IMR-90 (cell line): ENCODE measurements around the gene DEFB123. TPM values are rescaled to one million over a fixed set of nuclear protein-coding genes. Genes with fewer than 3 reads are reported as not detected.
A peak's percentile ranks its signal among the peaks of the same experiment; 100 is the strongest.

ENCODE experiments used
- ATAC-seq: fragments of 200-7000 bp; cut with Tn5 transposase; 2 replicates; pipeline ENCODE4 v1.9.1; 2020; ENCODE audit warnings: low read depth, mild to moderate bottlenecking, moderate library complexity
- BruUV-seq: library from RNA; stranded (reverse); fragments of 400-500 nt; replicated peaks from 2 replicates; lab custom pipeline; 2021; lab: Mats Ljungman, UMichigan
- CTCF ChIA-PET: fragments of 300-600 bp; formaldehyde crosslinking; extraction: SDS; loops from one replicate; lab custom pipeline; 2021; ENCODE audit warnings: antibody characterized with exemption; lab: Yijun Ruan, JAX
- POLR2A ChIA-PET: fragments of 300-600 bp; sonication (Branson Sonifier 250); formaldehyde crosslinking; loops from one replicate; lab custom pipeline; 2022; ENCODE audit warnings: antibody characterized with exemption; ENCODE audit not compliant: unreplicated experiment; lab: Charles Lee
- DNase-seq: peaks from one replicate; pipeline ENCODE4 v3.0.0; 2013
- H2AFZ ChIP-seq: replicated peaks from 2 replicates; pipeline ENCODE3; 2013; ENCODE audit warnings: low read length, mild to moderate bottlenecking; ENCODE audit not compliant: poor library complexity
- H2AK5ac ChIP-seq: 2 replicates; pipeline ENCODE4 v1.6.1; 2013; ENCODE audit warnings: low read depth, low read length, inconsistent platforms
- H2AK9ac ChIP-seq: replicated peaks from 2 replicates; pipeline ENCODE3; 2013; ENCODE audit warnings: mild to moderate bottlenecking, low read depth, low read length, moderate library complexity; ENCODE audit not compliant: poor library complexity
- H2BK120ac ChIP-seq: 2 replicates; pipeline ENCODE4 v1.6.1; 2013; ENCODE audit warnings: low read depth, low read length, inconsistent platforms
- H2BK15ac ChIP-seq: 3 replicates; pipeline ENCODE4 v1.6.1; 2013; ENCODE audit warnings: low read depth, low read length, inconsistent platforms
- H2BK20ac ChIP-seq: 2 replicates; pipeline ENCODE4 v1.6.1; 2013; ENCODE audit warnings: low read depth, mild to moderate bottlenecking, inconsistent platforms, low read length, moderate library complexity
- H2BK5ac ChIP-seq: 2 replicates; pipeline ENCODE4 v1.6.1; 2013; ENCODE audit warnings: mild to moderate bottlenecking, low read depth, low read length, inconsistent platforms; ENCODE audit not compliant: poor library complexity, severe bottlenecking
- H3K14ac ChIP-seq: replicated peaks from 2 replicates; pipeline ENCODE4 v1.6.1; 2013; ENCODE audit warnings: low read depth, low read length, inconsistent platforms
- H3K18ac ChIP-seq: 2 replicates; pipeline ENCODE4 v1.6.1; 2013; ENCODE audit warnings: low read depth, low read length, control low read depth
- H3K23ac ChIP-seq: 2 replicates; pipeline ENCODE4 v1.6.1; 2013; ENCODE audit warnings: low read depth, low read length, inconsistent platforms
- H3K27ac ChIP-seq: 2 replicates; pipeline ENCODE4 v1.5.1; 2013; ENCODE audit warnings: mild to moderate bottlenecking, control low read depth, low read length; ENCODE audit not compliant: insufficient read depth
- H3K27me3 ChIP-seq: 2 replicates; pipeline ENCODE4 v1.6.1; 2013; ENCODE audit warnings: low read length; ENCODE audit not compliant: control insufficient read depth, insufficient read depth
- H3K36me3 ChIP-seq: 2 replicates; pipeline ENCODE4 v1.6.1; 2013; ENCODE audit warnings: low read length, mixed read lengths; ENCODE audit not compliant: control insufficient read depth, insufficient read depth
- H3K4ac ChIP-seq: 2 replicates; pipeline ENCODE4 v1.6.1; 2013; ENCODE audit warnings: low read depth, low read length, inconsistent platforms
- H3K4me1 ChIP-seq: 2 replicates; pipeline ENCODE4 v1.6.1; 2013; ENCODE audit warnings: low read length, mixed read lengths; ENCODE audit not compliant: control insufficient read depth, insufficient read depth
- H3K4me2 ChIP-seq: 2 replicates; pipeline ENCODE4 v1.6.1; 2013; ENCODE audit warnings: low read depth, mild to moderate bottlenecking, control low read depth, low read length, moderate library complexity
- H3K4me3 ChIP-seq: 2 replicates; pipeline ENCODE4 v1.5.1; 2013; ENCODE audit warnings: low read depth, mild to moderate bottlenecking, control low read depth, low read length, moderate library complexity; ENCODE audit not compliant: insufficient read depth
- H3K56ac ChIP-seq: 2 replicates; pipeline ENCODE4 v1.6.1; 2013; ENCODE audit warnings: low read length, inconsistent platforms; ENCODE audit not compliant: insufficient read depth; ENCODE audit errors: extremely low read depth
- H3K79me1 ChIP-seq, 2 experiments: 2 replicates each; pipeline ENCODE4 v1.6.1; 2013; ENCODE audit warnings: low read length in 2 of 2, inconsistent platforms in 1 of 2, low read depth in 1 of 2
- H3K9ac ChIP-seq: 2 replicates; pipeline ENCODE4 v1.6.1; 2013; ENCODE audit warnings: low read depth, low read length, control low read depth
- H3K9me1 ChIP-seq: 2 replicates; pipeline ENCODE4 v1.6.1; 2013; ENCODE audit warnings: low read length, inconsistent platforms; ENCODE audit not compliant: insufficient read depth
- H3K9me3 ChIP-seq: 2 replicates; pipeline ENCODE4 v1.6.1; 2013; ENCODE audit warnings: low read length; ENCODE audit not compliant: control insufficient read depth, insufficient read depth
- H4K20me1 ChIP-seq: 2 replicates; pipeline ENCODE4 v1.6.1; 2013; ENCODE audit warnings: low read length, inconsistent platforms; ENCODE audit not compliant: insufficient read depth
- H4K5ac ChIP-seq: 2 replicates; pipeline ENCODE4 v1.6.1; 2013; ENCODE audit warnings: mild to moderate bottlenecking, low read depth, low read length, control low read depth
- H4K8ac ChIP-seq, 2 experiments: 2 replicates each; pipeline ENCODE4 v1.6.1; 2013; ENCODE audit warnings: low read depth in 2 of 2, low read length in 2 of 2, control low read depth in 1 of 2, inconsistent platforms in 1 of 2
- H4K91ac ChIP-seq: 2 replicates; pipeline ENCODE4 v1.6.1; 2013; ENCODE audit warnings: low read depth, low read length, inconsistent platforms; ENCODE audit not compliant: insufficient read depth
- BHLHE40 ChIP-seq: fragments of 150-350 bp; IDR thresholded peaks from 2 replicates; pipeline ENCODE4 v1.6.1; 2016; ENCODE audit warnings: mild to moderate bottlenecking, low read depth, low read length
- CHD1 ChIP-seq: IDR thresholded peaks from 2 replicates; pipeline ENCODE4 v1.6.1; 2012; ENCODE audit warnings: low read depth, low read length, improper control_type of control experiment
- FOS ChIP-seq: fragments of 150-350 bp; IDR thresholded peaks from 2 replicates; pipeline ENCODE4 v1.6.1; 2016; ENCODE audit warnings: low read depth, low read length
- MAFK ChIP-seq: IDR thresholded peaks from 2 replicates; pipeline ENCODE4 v1.6.1; 2012; ENCODE audit warnings: low read depth, low read length, improper control_type of control experiment
- MAZ ChIP-seq: IDR thresholded peaks from 2 replicates; pipeline ENCODE4 v1.6.1; 2012; ENCODE audit warnings: low read depth, mild to moderate bottlenecking, low read length, improper control_type of control experiment, moderate library complexity, borderline replicate concordance
- MXI1 ChIP-seq: IDR thresholded peaks from 2 replicates; pipeline ENCODE4 v1.6.1; 2012; ENCODE audit warnings: low read depth, mild to moderate bottlenecking, low read length, moderate library complexity, borderline replicate concordance
- NFE2L2 ChIP-seq: fragments of 150-350 bp; IDR thresholded peaks from 2 replicates; pipeline ENCODE4 v1.6.1; 2016; ENCODE audit warnings: low read depth, mild to moderate bottlenecking, low read length
- RAD21 ChIP-seq: IDR thresholded peaks from 2 replicates; pipeline ENCODE4 v1.6.1; 2012; ENCODE audit warnings: low read length, improper control_type of control experiment
- RFX5 ChIP-seq: IDR thresholded peaks from 2 replicates; pipeline ENCODE4 v1.8.0; 2012; ENCODE audit warnings: low read depth, mild to moderate bottlenecking, low read length, moderate library complexity
- WGBS, 2 experiments: methylation state at CpG; one replicate each; pipeline versions ENCODE4 v1.1.5 to v1.1.7; 2013; ENCODE audit warnings: missing lambda C conversion rate in 2 of 2; ENCODE audit not compliant: insufficient read length in 1 of 2; ENCODE audit errors: extremely low coverage in 2 of 2; 5-methylcytosine and 5-hydroxymethylcytosine counted together
- dilution Hi-C: fragments of 300-500 bp; cut with HindIII; formaldehyde crosslinking; loops from one replicate; pipeline ENCODE4 v1.14.3; 2018; ENCODE audit warnings: low sequenced_read_pairs; ENCODE audit not compliant: unreplicated experiment
- in situ Hi-C: fragments of 300-500 bp; cut with MboI; formaldehyde crosslinking; loops from 3 replicates; pipeline ENCODE4 v1.14.3; 2019; ENCODE audit warnings: low sequenced_read_pairs, inconsistent platforms, mixed read lengths
- intact Hi-C: fragments of 100-400 bp; cut with micrococcal nuclease; formaldehyde crosslinking; loops from 2 replicates; pipeline ENCODE4 v1.10.0; 2022
- polyA plus RNA-seq, 3 experiments: library from polyadenylated mRNA; depleted of rRNA; stranded (reverse); fragments of >200 nt; gene quantifications; 2 replicates each; pipeline ENCODE4 v1.2.3, GENCODE V29; 2012; ENCODE audit warnings: low replicate concordance in 1 of 3
- total RNA-seq: library from RNA; depleted of rRNA; stranded (reverse); fragments of >200 nt; gene quantifications from 2 replicates; pipeline ENCODE4 v1.2.3, GENCODE V29; 2012
- TF ChIP-seq, protein P1 (sequence below): fragments of 150-350 bp; IDR thresholded peaks from 2 replicates; pipeline ENCODE4 v1.6.1; 2017; ENCODE audit warnings: mild to moderate bottlenecking, antibody characterized with exemption, low read length, low read depth
- TF ChIP-seq, protein P2 (sequence below): fragments of 150-350 bp; IDR thresholded peaks from 2 replicates; pipeline ENCODE4 v1.6.1; 2016; ENCODE audit warnings: low read depth, mild to moderate bottlenecking, low read length, moderate library complexity, borderline replicate concordance
- TF ChIP-seq, protein P3 (sequence below): conservative IDR thresholded peaks from 2 replicates; pipeline ENCODE4 v1.5.1; 2012; ENCODE audit warnings: mild to moderate bottlenecking, low read depth, low read length, improper control_type of control experiment

Gene DEFB123
- total and polyA plus RNA-seq, 2 of the 4 experiments (the other 2 are of a cell fraction) = not detected

DNA sequence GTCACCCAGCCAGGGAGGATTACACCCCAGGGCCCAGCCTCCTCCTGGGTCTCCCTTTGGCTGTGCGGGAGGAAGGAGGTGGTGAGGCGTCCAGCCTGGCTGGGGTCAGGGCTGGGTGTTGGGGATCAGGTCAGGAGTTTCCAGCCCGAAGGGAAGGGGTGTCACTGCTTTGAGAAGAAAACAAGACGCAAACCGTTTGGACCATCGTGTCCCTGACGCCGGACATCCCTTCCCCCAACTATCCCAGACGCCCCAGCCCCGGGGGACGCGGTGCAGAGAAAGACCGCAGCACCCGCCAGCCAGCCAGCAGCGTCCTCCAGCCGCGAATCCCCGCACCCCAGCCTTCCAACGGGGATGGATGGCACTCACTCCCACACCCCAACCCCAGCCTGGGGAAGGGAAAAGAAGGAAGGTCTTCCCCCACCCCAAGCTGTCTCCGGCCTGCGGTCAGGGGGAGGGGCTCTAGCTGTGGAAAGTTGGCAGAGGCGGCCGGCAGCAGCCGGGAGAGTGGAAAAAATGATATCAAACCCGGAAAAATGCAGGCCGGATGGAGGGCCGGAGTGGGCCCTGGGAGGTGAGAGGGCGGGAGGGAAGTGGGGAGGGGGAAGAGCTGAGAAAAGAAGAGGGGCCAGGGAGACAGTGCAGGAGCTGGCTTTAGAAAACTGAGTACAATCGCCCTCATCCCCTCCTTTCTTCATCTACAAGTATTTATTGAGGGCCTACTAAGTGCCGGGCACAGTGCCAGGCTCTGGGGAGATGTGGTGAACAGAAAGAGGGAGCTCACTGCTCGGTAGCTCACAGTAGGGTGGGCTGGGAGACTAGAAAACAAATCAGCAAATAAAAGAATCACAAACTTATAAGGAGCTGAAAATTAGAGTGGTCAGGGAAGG lies 45.3 kb downstream of the DEFB123 start:
- H4K20me1 ChIP-seq = no peaks in the 10 kb centered on the region
- no peak overlapping the region for H2BK20ac ChIP-seq
- no peaks in the 10 kb centered on the region for H3K9me3 ChIP-seq
- H2BK120ac ChIP-seq = no peak overlapping the region
- no peaks in the 10 kb centered on the region for H3K9me1 ChIP-seq
- H3K27ac ChIP-seq = no peak overlapping the region
- no peak overlapping the region for H2BK15ac ChIP-seq
- dilution Hi-C loops = no loop called here
- no TSS peak for BruUV-seq
- ChIA-PET CTCF (interaction anchor here (0.9 to 1.0 kb wide), 2 partner anchors 17 to 25 kb away, joined by 3 read pairs; no protein-coding TSS in a partner anchor), POLR2A (no interaction called here)
- peaks cover 13% of the 10 kb centered on the region for H3K27me3 ChIP-seq
- H3K4me1 ChIP-seq = no peaks in the 10 kb centered on the region
- H4K91ac ChIP-seq = no peak overlapping the region
- intact Hi-C loops = no loop called here
- peak overlapping the region; percentile 26 to 53; a peak in 1 of 4 replicates for H4K8ac ChIP-seq
- H3K23ac ChIP-seq = no peak overlapping the region
- H3K4ac ChIP-seq = no peak overlapping the region
- H4K5ac ChIP-seq = no peak overlapping the region; the same call in 1 of the 2 replicates
- no peak overlapping the region for H3K14ac ChIP-seq
- H3K4me3 ChIP-seq = no peak overlapping the region; the same call in 1 of the 2 replicates
- H2BK5ac ChIP-seq = no peak overlapping the region
- H2AFZ ChIP-seq = peak overlapping the region; percentile 75
- WGBS, 2 experiments = 10% methylated on average over 2 of the region's 31 CpGs; no CpG with 5 or more reads in 1 of the 2 experiments
- H3K9ac ChIP-seq = no peak overlapping the region
- in situ Hi-C loops = no loop called here
- ATAC-seq (peak; percentile 86), DNase-seq (peak; percentile 8)
- H3K4me2 ChIP-seq = peak overlapping the region; percentile 78
- TF ChIP-seq CHD1 (no peak), RAD21 (no peak), RFX5 (no peak), MXI1 (no peak), FOS (no peak), BHLHE40 (no peak), MAFK (no peak), MAZ (no peak), NFE2L2 (no peak)
- TF ChIP-seq, protein P1, sequence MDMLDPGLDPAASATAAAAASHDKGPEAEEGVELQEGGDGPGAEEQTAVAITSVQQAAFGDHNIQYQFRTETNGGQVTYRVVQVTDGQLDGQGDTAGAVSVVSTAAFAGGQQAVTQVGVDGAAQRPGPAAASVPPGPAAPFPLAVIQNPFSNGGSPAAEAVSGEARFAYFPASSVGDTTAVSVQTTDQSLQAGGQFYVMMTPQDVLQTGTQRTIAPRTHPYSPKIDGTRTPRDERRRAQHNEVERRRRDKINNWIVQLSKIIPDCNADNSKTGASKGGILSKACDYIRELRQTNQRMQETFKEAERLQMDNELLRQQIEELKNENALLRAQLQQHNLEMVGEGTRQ = no peak
- TF ChIP-seq, protein P2, sequence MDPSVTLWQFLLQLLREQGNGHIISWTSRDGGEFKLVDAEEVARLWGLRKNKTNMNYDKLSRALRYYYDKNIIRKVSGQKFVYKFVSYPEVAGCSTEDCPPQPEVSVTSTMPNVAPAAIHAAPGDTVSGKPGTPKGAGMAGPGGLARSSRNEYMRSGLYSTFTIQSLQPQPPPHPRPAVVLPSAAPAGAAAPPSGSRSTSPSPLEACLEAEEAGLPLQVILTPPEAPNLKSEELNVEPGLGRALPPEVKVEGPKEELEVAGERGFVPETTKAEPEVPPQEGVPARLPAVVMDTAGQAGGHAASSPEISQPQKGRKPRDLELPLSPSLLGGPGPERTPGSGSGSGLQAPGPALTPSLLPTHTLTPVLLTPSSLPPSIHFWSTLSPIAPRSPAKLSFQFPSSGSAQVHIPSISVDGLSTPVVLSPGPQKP = no peak
- TF ChIP-seq, protein P3, sequence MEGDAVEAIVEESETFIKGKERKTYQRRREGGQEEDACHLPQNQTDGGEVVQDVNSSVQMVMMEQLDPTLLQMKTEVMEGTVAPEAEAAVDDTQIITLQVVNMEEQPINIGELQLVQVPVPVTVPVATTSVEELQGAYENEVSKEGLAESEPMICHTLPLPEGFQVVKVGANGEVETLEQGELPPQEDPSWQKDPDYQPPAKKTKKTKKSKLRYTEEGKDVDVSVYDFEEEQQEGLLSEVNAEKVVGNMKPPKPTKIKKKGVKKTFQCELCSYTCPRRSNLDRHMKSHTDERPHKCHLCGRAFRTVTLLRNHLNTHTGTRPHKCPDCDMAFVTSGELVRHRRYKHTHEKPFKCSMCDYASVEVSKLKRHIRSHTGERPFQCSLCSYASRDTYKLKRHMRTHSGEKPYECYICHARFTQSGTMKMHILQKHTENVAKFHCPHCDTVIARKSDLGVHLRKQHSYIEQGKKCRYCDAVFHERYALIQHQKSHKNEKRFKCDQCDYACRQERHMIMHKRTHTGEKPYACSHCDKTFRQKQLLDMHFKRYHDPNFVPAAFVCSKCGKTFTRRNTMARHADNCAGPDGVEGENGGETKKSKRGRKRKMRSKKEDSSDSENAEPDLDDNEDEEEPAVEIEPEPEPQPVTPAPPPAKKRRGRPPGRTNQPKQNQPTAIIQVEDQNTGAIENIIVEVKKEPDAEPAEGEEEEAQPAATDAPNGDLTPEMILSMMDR = no peak
- H3K36me3 ChIP-seq = no peaks in the 10 kb centered on the region
- H3K79me1 ChIP-seq = no peaks in the 10 kb centered on the region
- no peak overlapping the region; the same call in 1 of the 2 replicates for H3K18ac ChIP-seq
- no peak overlapping the region for H2AK9ac ChIP-seq
- no peak overlapping the region for H3K56ac ChIP-seq
- H2AK5ac ChIP-seq = no peak overlapping the region
